Vagina (tissue), 2 donors: ENCODE results near the gene SSR1. TPM values are rescaled to one million over a fixed set of nuclear protein-coding genes. Genes with fewer than 3 reads are reported as not detected.
"Not testable (repeated sequence)": the region's sequence is repeated elsewhere in the genome, so short reads cannot be mapped to it uniquely, and the experiment has no call there.

Experiments used
- DNase-seq, 2 donors: peaks; one replicate each; pipeline ENCODE4 v3.0.0-alpha.2; 2017; ENCODE audit errors: extremely low spot score in 2 of 2
- H3K27ac ChIP-seq: fragments of 200-600 bp; sonication (generic); one replicate; pipeline ENCODE4 v1.5.1; 2019
- H3K27me3 ChIP-seq: fragments of 200-600 bp; sonication (generic); one replicate; pipeline ENCODE4 v1.5.1; 2019
- H3K36me3 ChIP-seq, 2 donors: fragments of 200-600 bp; sonication (generic); one replicate each; pipeline ENCODE4 v1.5.1; 2017 to 2019
- H3K4me1 ChIP-seq: fragments of 200-600 bp; sonication (generic); one replicate; pipeline ENCODE4 v1.5.1; 2019
- H3K4me3 ChIP-seq, 2 donors: fragments of 200-600 bp; sonication (generic); 1 replicate in 1 of 2; 2 replicates in 1 of 2; pipeline ENCODE4 v1.5.1; 2016 to 2019
- H3K9me3 ChIP-seq: fragments of 200-600 bp; sonication (generic); one replicate; pipeline ENCODE4 v1.5.1; 2019
- POLR2A ChIP-seq, 2 donors: fragments of 450-650 bp; IDR thresholded peaks; one replicate each; pipeline ENCODE4 v1.6.1; 2017; ENCODE audit warnings: antibody characterized with exemption in 2 of 2, mild to moderate bottlenecking in 2 of 2, moderate library complexity in 2 of 2
- POLR2AphosphoS5 ChIP-seq, 2 donors: sonication (generic); formaldehyde crosslinking; IDR thresholded peaks; one replicate each; pipeline ENCODE4 v1.9.0; 2017; ENCODE audit warnings: antibody characterized with exemption in 2 of 2, mild to moderate bottlenecking in 2 of 2, low read depth in 1 of 2; ENCODE audit not compliant: insufficient read depth in 1 of 2
- intact Hi-C: fragments of 100-400 bp; cut with DNase I; formaldehyde crosslinking; loops from one replicate; pipeline ENCODE4 v1.15.1; 2023
- total RNA-seq: library from RNA; depleted of rRNA; stranded (reverse); fragments of >200 nt; gene quantifications from one replicate; pipeline ENCODE4 v1.2.3, GENCODE V29; 2016
- TF ChIP-seq, protein P1 (sequence below), 3 experiments: fragments of 450-650 bp in 2 of 3; fragments of 200-600 bp in 1 of 3; sonication (generic) in 1 of 3; IDR thresholded peaks; one replicate each; pipeline ENCODE4 v1.5.1; 2017 to 2019; ENCODE audit warnings: antibody characterized with exemption in 3 of 3, mild to moderate bottlenecking in 2 of 3, moderate library complexity in 2 of 3

The SSR1 gene
- total RNA-seq, 1 donor from 2014 or later: 48.1 TPM

DNA sequence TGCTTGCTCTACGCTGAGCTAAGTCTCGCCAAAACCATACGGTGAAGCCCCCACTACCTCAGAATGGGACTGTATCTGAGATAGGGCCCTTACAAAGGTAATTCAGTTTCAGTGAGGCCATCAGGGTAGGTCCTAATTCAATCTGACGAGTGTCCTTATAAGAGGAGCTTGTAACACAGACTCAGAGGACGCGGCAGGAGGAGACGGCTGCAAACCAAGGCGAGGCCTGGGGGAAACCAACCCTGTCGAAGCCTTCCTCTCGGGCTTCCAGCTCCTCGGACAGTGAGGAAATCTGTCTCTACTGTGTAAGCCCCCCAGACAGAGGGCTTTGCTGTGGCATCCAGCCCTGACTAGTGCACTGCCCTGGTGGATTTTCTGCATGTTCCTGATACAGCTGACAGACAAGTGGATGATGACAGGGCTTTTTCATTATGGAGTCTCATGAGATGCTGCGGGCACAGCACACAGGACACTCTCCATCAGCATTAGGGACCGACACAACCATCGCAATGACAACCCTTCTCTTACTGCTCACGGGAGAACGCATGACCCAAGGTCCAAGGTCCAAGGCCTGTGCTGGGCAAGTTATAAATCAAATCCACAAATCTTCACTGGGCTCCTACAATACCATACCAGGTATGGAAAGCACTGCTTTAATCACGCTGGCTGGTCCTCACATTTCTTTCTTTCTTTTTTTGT is 48.2 kb downstream of the SSR1 start:
- TF ChIP-seq POLR2AphosphoS5 (IDR thresholded peaks at IDR 0.05; ENCODE audit: insufficient read depth in 1 of 2, low read depth in 1 of 2): no peak
- no peak for TF ChIP-seq POLR2A (IDR thresholded peaks at IDR 0.05)
- TF ChIP-seq, protein P1, sequence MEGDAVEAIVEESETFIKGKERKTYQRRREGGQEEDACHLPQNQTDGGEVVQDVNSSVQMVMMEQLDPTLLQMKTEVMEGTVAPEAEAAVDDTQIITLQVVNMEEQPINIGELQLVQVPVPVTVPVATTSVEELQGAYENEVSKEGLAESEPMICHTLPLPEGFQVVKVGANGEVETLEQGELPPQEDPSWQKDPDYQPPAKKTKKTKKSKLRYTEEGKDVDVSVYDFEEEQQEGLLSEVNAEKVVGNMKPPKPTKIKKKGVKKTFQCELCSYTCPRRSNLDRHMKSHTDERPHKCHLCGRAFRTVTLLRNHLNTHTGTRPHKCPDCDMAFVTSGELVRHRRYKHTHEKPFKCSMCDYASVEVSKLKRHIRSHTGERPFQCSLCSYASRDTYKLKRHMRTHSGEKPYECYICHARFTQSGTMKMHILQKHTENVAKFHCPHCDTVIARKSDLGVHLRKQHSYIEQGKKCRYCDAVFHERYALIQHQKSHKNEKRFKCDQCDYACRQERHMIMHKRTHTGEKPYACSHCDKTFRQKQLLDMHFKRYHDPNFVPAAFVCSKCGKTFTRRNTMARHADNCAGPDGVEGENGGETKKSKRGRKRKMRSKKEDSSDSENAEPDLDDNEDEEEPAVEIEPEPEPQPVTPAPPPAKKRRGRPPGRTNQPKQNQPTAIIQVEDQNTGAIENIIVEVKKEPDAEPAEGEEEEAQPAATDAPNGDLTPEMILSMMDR (IDR thresholded peaks at IDR 0.05): no peak
- DNase-seq: no peak
- H3K4me1 ChIP-seq: peaks cover 33% of the 10 kb centered on the region
- no peak overlapping the region for H3K4me3 ChIP-seq
- H3K9me3 ChIP-seq: no peaks in the 10 kb centered on the region
- intact Hi-C loops: loop anchor here (5.0 kb wide), 1 partner anchor 1353 kb away; no protein-coding TSS in a partner anchor
- no peaks in the 10 kb centered on the region for H3K27me3 ChIP-seq
- no peaks in the 10 kb centered on the region for H3K36me3 ChIP-seq
- H3K27ac ChIP-seq: no peak overlapping the region

DNA sequence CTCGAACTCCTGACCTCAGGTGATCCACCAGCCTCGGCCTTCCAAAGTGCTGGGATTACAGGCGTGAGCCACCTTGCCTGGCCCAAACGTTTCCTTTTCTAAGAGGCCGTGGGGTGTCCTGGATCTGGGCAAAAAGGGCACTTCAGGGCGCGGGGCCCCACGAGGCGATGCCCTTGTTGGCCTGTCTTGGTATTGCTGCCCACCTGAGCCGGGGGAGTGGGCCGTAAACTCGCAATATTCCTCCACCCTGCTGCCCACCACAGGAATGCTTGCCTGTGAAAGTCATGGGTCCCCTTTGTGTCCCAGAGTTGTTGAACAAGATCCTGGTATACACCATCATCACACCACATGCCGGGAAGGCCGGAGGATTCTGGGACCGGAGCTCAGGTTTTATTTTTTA is 49.0 kb downstream of the SSR1 start:
- intact Hi-C loops: loop anchor here (5.0 kb wide), 1 partner anchor 1352 kb away; no protein-coding TSS in a partner anchor
- DNase-seq: no peak
- Histone ChIP-seq H3K27ac (no peak overlapping the region), H3K4me1 (peaks cover 33% of the 10 kb centered on the region), H3K36me3 (no peaks in the 10 kb centered on the region), H3K27me3 (no peaks in the 10 kb centered on the region), H3K4me3 (no peak overlapping the region), H3K9me3 (no peaks in the 10 kb centered on the region)
- TF ChIP-seq, protein P1 (IDR thresholded peaks at IDR 0.05): no peak
- TF ChIP-seq POLR2A (IDR thresholded peaks at IDR 0.05) (no peak), POLR2AphosphoS5 (IDR thresholded peaks at IDR 0.05; ENCODE audit: insufficient read depth in 1 of 2, low read depth in 1 of 2) (no peak)

GRCh38 chr6:7263519-7263805 is 49.5 kb downstream of the SSR1 start:
- H3K4me3 ChIP-seq, H3K27ac ChIP-seq, H3K36me3 ChIP-seq, DNase-seq, H3K27me3 ChIP-seq, H3K9me3 ChIP-seq: not testable (repeated sequence)
- intact Hi-C loops: loop anchor here (5.0 kb wide), 1 partner anchor 1351 kb away; no protein-coding TSS in a partner anchor
- H3K4me1 ChIP-seq: peaks cover 27% of the 10 kb centered on the region

GRCh38 chr6:7262746-7263518 is 50.1 kb downstream of the SSR1 start:
- Histone ChIP-seq H3K4me3 (no peak overlapping the region), H3K27me3 (no peaks in the 10 kb centered on the region), H3K27ac (no peak overlapping the region), H3K36me3 (no peaks in the 10 kb centered on the region), H3K9me3 (no peaks in the 10 kb centered on the region), H3K4me1 (peaks cover 22% of the 10 kb centered on the region)
- TF ChIP-seq POLR2AphosphoS5 (IDR thresholded peaks at IDR 0.05; ENCODE audit: insufficient read depth in 1 of 2, low read depth in 1 of 2) (no peak), POLR2A (IDR thresholded peaks at IDR 0.05) (no peak)
- TF ChIP-seq, protein P1 (IDR thresholded peaks at IDR 0.05): no peak
- no peak for DNase-seq
- intact Hi-C loops: loop anchor here (5.0 kb wide), 1 partner anchor 1351 kb away; no protein-coding TSS in a partner anchor

- TF ChIP-seq, protein P1 (IDR thresholded peaks at IDR 0.05): no peak
- TF ChIP-seq POLR2A (IDR thresholded peaks at IDR 0.05): no peak
- TF ChIP-seq POLR2AphosphoS5 (IDR thresholded peaks at IDR 0.05; ENCODE audit: insufficient read depth in 1 of 2, low read depth in 1 of 2): no peak
- no peaks in the 10 kb centered on the region for H3K36me3 ChIP-seq
- peak overlapping the region; percentile 55 to 73 for H3K4me3 ChIP-seq
- H3K27ac ChIP-seq: peak overlapping the region; percentile 78
- intact Hi-C loops: loop anchor here (5.0 kb wide), 1 partner anchor 1350 kb away; no protein-coding TSS in a partner anchor
- no peak for DNase-seq
- H3K4me1 ChIP-seq: peaks cover 17% of the 10 kb centered on the region
- H3K27me3 ChIP-seq: no peaks in the 10 kb centered on the region
- H3K9me3 ChIP-seq: no peaks in the 10 kb centered on the region
Observed at GRCh38 chr6:7261852-7262461, 51.0 kb downstream of the SSR1 start.
